HPDE6-E6E7 (cell line): ENCODE results near the gene KATNB1.
"Not testable (repeated sequence)": the region's sequence is repeated elsewhere in the genome, so short reads cannot be mapped to it uniquely, and the experiment has no call there.

Experiments used
- DNase-seq: peaks from one replicate; pipeline ENCODE4 v3.0.0; 2011; ENCODE audit warnings: missing footprints; ENCODE audit errors: extremely low spot score

KATNB1 gene

GRCh38 chr16:57701759-57702371 lies 33.7 kb upstream of the KATNB1 start:
- DNase-seq = no peak

- DNase-seq = no peak
Observed at GRCh38 chr16:57703416-57704010, 32.1 kb upstream of the KATNB1 start.

GRCh38 chr16:57704011-57704904 lies 31.3 kb upstream of the KATNB1 start:
- no peak for DNase-seq

- no peak for DNase-seq
Observed at GRCh38 chr16:57704905-57705852, 30.4 kb upstream of the KATNB1 start.

- DNase-seq = no peak
Observed at GRCh38 chr16:57706717-57707116, 28.9 kb upstream of the KATNB1 start.

GRCh38 chr16:57707331-57707730 lies 28.2 kb upstream of the KATNB1 start:
- no peak for DNase-seq

- DNase-seq = no peak
Observed at GRCh38 chr16:57708168-57708567, 27.4 kb upstream of the KATNB1 start.

- no peak for DNase-seq
Observed at GRCh38 chr16:57709663-57710062, 25.9 kb upstream of the KATNB1 start.

GRCh38 chr16:57711346-57711745 lies 24.2 kb upstream of the KATNB1 start:
- no peak for DNase-seq

GRCh38 chr16:57711993-57712392 lies 23.6 kb upstream of the KATNB1 start:
- DNase-seq = no peak

GRCh38 chr16:57712569-57712968 lies 23.0 kb upstream of the KATNB1 start:
- DNase-seq = not testable (repeated sequence)

GRCh38 chr16:57713596-57713995 lies 22.0 kb upstream of the KATNB1 start:
- no peak for DNase-seq

- DNase-seq = no peak
Observed at GRCh38 chr16:57714047-57714446, 21.5 kb upstream of the KATNB1 start.

GRCh38 chr16:57720142-57720575 lies 15.4 kb upstream of the KATNB1 start:
- peak; percentile 65 for DNase-seq

GRCh38 chr16:57721356-57722209 lies 14.0 kb upstream of the KATNB1 start:
- DNase-seq = no peak

GRCh38 chr16:57722210-57722499 lies 13.4 kb upstream of the KATNB1 start:
- no peak for DNase-seq

- no peak for DNase-seq
Observed at GRCh38 chr16:57722651-57723050, 12.9 kb upstream of the KATNB1 start.

GRCh38 chr16:57723170-57723569 lies 12.4 kb upstream of the KATNB1 start:
- DNase-seq = no peak

- DNase-seq = no peak
Observed at GRCh38 chr16:57724531-57724930, 11.0 kb upstream of the KATNB1 start.

- no peak for DNase-seq
Observed at GRCh38 chr16:57725151-57725550, 10.4 kb upstream of the KATNB1 start.

- no peak for DNase-seq
Observed at GRCh38 chr16:57725554-57725953, 10.0 kb upstream of the KATNB1 start.
